A673 (cell line): ENCODE measurements around the gene ATP6V1G1.

Source experiments
- CTCF ChIP-seq: fragments of 300-800, 200-600 bp; sonication (generic); conservative IDR thresholded peaks from 2 replicates; pipeline ENCODE4 v1.5.1; 2017; ENCODE audit warnings: low read depth, mild to moderate bottlenecking, antibody characterized with exemption, low read length, moderate library complexity, mixed read lengths
- EZH2 ChIP-seq: fragments of 200-600 bp; sonication (generic); IDR thresholded peaks from 2 replicates; pipeline ENCODE4 v1.6.1; 2017; ENCODE audit warnings: borderline replicate concordance, low read depth, mild to moderate bottlenecking, mixed read lengths, antibody characterized with exemption, low read length; ENCODE audit not compliant: poor library complexity, severe bottlenecking

DNA sequence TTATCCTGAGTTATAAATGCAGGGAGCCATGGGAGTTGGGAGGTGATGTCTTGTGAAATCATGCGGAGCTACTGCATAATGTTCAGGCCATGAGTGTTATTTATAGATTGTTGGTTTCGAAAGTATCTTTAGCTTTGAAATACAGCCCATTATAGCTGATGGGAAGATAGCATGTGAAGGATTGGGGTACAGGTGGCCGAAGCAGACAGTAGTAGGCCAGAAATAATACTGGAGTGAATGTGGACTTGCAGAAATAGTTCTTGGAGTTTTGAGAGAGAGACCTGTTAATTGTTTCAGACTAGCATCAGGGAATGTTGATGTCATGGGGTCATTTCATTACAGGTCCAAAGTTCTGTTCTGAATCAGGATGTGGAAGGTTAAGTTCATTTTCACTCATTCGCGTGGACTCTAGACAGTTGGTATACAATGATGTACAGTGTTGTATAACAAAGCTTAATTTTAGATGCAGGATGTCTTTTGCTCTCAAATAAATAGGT, 3.8 kb downstream of the ATP6V1G1 start:
- no peak for TF ChIP-seq EZH2
- TF ChIP-seq CTCF = no peak
